Lung (tissue), 12 donors: Measurements from ENCODE around the gene SHISA6. TPM values are rescaled to one million over a fixed set of nuclear protein-coding genes. Genes with fewer than 3 reads are reported as not detected.

Experiments used
- ATAC-seq: fragments of 200-7000 bp; cut with Tn5 transposase; one replicate; pipeline ENCODE4 v1.9.1; 2020; ENCODE audit warnings: moderate number of reproducible peaks; ENCODE audit not compliant: insufficient read depth, low FRiP score
- DNase-seq, 3 donors: peaks; one replicate each; pipeline ENCODE4 v3.0.0-alpha.2; 2013 to 2017
- H3K27ac ChIP-seq, 2 donors: one replicate each; pipeline ENCODE4 v1.5.1; 2013; ENCODE audit warnings: mild to moderate bottlenecking in 2 of 2, moderate library complexity in 2 of 2, control low read depth in 1 of 2, inconsistent platforms in 1 of 2, low read depth in 1 of 2, low read length in 1 of 2
- H3K27me3 ChIP-seq, 3 donors: one replicate each; pipeline ENCODE4 v1.5.1; 2013; ENCODE audit warnings: low read length in 2 of 3; ENCODE audit not compliant: control insufficient read depth in 3 of 3, insufficient read depth in 3 of 3
- H3K36me3 ChIP-seq, 4 donors: one replicate each; pipeline ENCODE4 v1.5.1; 2013; ENCODE audit warnings: low read length in 4 of 4, mild to moderate bottlenecking in 1 of 4, moderate library complexity in 1 of 4; ENCODE audit not compliant: control insufficient read depth in 4 of 4, insufficient read depth in 4 of 4
- H3K4me1 ChIP-seq, 5 donors: one replicate each; pipeline ENCODE4 v1.5.1; 2013; ENCODE audit warnings: low read length in 5 of 5, mild to moderate bottlenecking in 2 of 5, moderate library complexity in 1 of 5; ENCODE audit not compliant: control insufficient read depth in 5 of 5, insufficient read depth in 5 of 5
- H3K4me3 ChIP-seq: one replicate; pipeline ENCODE4 v1.5.1; 2013; ENCODE audit warnings: mild to moderate bottlenecking, control low read depth, moderate library complexity
- H3K9ac ChIP-seq, 2 donors: one replicate each; pipeline ENCODE4 v1.5.1; 2013; ENCODE audit warnings: low read length in 2 of 2, control low read depth in 1 of 2; ENCODE audit not compliant: insufficient read depth in 1 of 2
- H3K9me3 ChIP-seq, 4 donors: one replicate each; pipeline ENCODE4 v1.5.1; 2013; ENCODE audit warnings: low read length in 3 of 4, mild to moderate bottlenecking in 1 of 4, moderate library complexity in 1 of 4; ENCODE audit not compliant: control insufficient read depth in 4 of 4, insufficient read depth in 3 of 4
- CTCF ChIP-seq: IDR thresholded peaks from 2 replicates; pipeline ENCODE4 v1.5.1; 2012; ENCODE audit warnings: mild to moderate bottlenecking; ENCODE audit errors: control extremely low read depth, extremely low read depth
- WGBS, 2 donors: extraction: QIAGEN DNeasy Blood & Tissue Kit; methylation state at CpG; one replicate each; pipeline ENCODE4 v1.1.7; 2013; 5-methylcytosine and 5-hydroxymethylcytosine counted together
- polyA plus RNA-seq, 2 donors: library from polyadenylated mRNA; stranded (reverse); fragments of 200-250 nt; gene quantifications; one replicate each; pipeline ENCODE4 v1.2.1, GENCODE V29; 2013
- total RNA-seq, 2 donors: library from RNA; depleted of rRNA in 1 of 2; stranded (reverse); fragments of >200 nt in 1 of 2; gene quantifications; one replicate each; pipeline ENCODE4 v1.2.1, GENCODE V29; 2014 to 2021
- donor health status: control.
- donor health status: control.
- donor health status: Bipolar disorder and iron deficiency.
- donor health status: healthy.
- donor health status: DM: yes; HTN: yes; CAD: no.

SHISA6 gene
- total and polyA plus RNA-seq, 4 donors: 0.03 to 0.34 (median 0.11) TPM

GRCh38 chr17:11302401-11303186, 61.6 kb downstream of the SHISA6 start:
- no peaks in the 10 kb centered on the region for H3K4me1 ChIP-seq
- H3K9me3 ChIP-seq: peaks cover 0 to 2% (median 0%) of the 10 kb centered on the region in 4 donors
- no peak overlapping the region for H3K9ac ChIP-seq
- no peak overlapping the region for H3K4me3 ChIP-seq
- WGBS, 2 donors: 74 to 78% methylated on average over 9 of the region's 9 CpGs
- no peak for TF ChIP-seq CTCF
- no peak for DNase-seq
- H3K27ac ChIP-seq: no peak overlapping the region
- H3K36me3 ChIP-seq: no peaks in the 10 kb centered on the region
- no peak for ATAC-seq
- H3K27me3 ChIP-seq: no peaks in the 10 kb centered on the region

- WGBS, 2 donors: 86 to 90% methylated on average over 12 of the region's 12 CpGs
- DNase-seq (no peak), ATAC-seq (no peak)
- H3K4me1 ChIP-seq: no peaks in the 10 kb centered on the region
- no peaks in the 10 kb centered on the region for H3K9me3 ChIP-seq
- TF ChIP-seq CTCF: no peak
- no peaks in the 10 kb centered on the region for H3K36me3 ChIP-seq
- no peak overlapping the region for H3K27ac ChIP-seq
- H3K27me3 ChIP-seq: no peaks in the 10 kb centered on the region
- no peak overlapping the region for H3K4me3 ChIP-seq
- no peak overlapping the region for H3K9ac ChIP-seq
Measured at GRCh38 chr17:11303773-11304394, 62.9 kb downstream of the SHISA6 start.

GRCh38 chr17:11304568-11304967, 63.6 kb downstream of the SHISA6 start:
- Histone ChIP-seq H3K9me3 (no peaks in the 10 kb centered on the region), H3K27me3 (no peaks in the 10 kb centered on the region), H3K9ac (no peak overlapping the region), H3K4me1 (no peaks in the 10 kb centered on the region), H3K36me3 (no peaks in the 10 kb centered on the region), H3K27ac (no peak overlapping the region), H3K4me3 (no peak overlapping the region)
- no peak for TF ChIP-seq CTCF
- WGBS, 2 donors: 78 to 85% methylated on average over 7 of the region's 7 CpGs
- DNase-seq (no peak), ATAC-seq (no peak)
